Neural progenitor cell (in vitro differentiated cells): Measurements from ENCODE around the gene PUSL1. TPM values are rescaled to one million over a fixed set of nuclear protein-coding genes. Genes with fewer than 3 reads are reported as not detected.

Experiments used
- DNase-seq: peaks from one replicate; pipeline ENCODE4 v3.0.0-alpha.2; 2016; ENCODE audit warnings: low spot score
- H2AFZ ChIP-seq: fragments of 200-600 bp; sonication (generic); replicated peaks from 2 replicates; pipeline ENCODE4 v1.6.1; 2016; ENCODE audit warnings: antibody characterized with exemption
- H3F3A ChIP-seq: fragments of 200-600 bp; sonication (generic); 2 replicates; pipeline ENCODE4 v1.6.1; 2016; ENCODE audit warnings: antibody characterized with exemption, low read depth
- H3K27ac ChIP-seq: fragments of 200-600 bp; sonication (generic); 2 replicates; pipeline ENCODE4 v1.5.1; 2016; ENCODE audit warnings: mild to moderate bottlenecking
- H3K27me3 ChIP-seq: fragments of 200-600 bp; sonication (generic); 2 replicates; pipeline ENCODE4 v1.6.1; 2016; ENCODE audit warnings: mild to moderate bottlenecking, moderate library complexity
- H3K36me3 ChIP-seq: fragments of 200-600 bp; sonication (generic); 2 replicates; pipeline ENCODE4 v1.5.1; 2016
- H3K4me1 ChIP-seq: fragments of 200-600 bp; sonication (generic); 2 replicates; pipeline ENCODE4 v1.6.1; 2016; ENCODE audit warnings: mixed run types
- H3K4me2 ChIP-seq: fragments of 200-600 bp; sonication (generic); 2 replicates; pipeline ENCODE4 v1.6.1; 2016
- H3K4me3 ChIP-seq: fragments of 200-600 bp; sonication (generic); 2 replicates; pipeline ENCODE4 v1.5.1; 2016
- H3K79me2 ChIP-seq: fragments of 200-600 bp; sonication (generic); 2 replicates; pipeline ENCODE4 v1.6.1; 2016; ENCODE audit warnings: low read depth
- H3K9ac ChIP-seq: fragments of 200-600 bp; sonication (generic); 2 replicates; pipeline ENCODE4 v1.6.1; 2016
- H3K9me3 ChIP-seq: fragments of 200-600 bp; sonication (generic); 2 replicates; pipeline ENCODE4 v1.5.1; 2016; ENCODE audit warnings: low read depth
- H4K20me1 ChIP-seq: fragments of 200-600 bp; sonication (generic); 2 replicates; pipeline ENCODE4 v1.6.1; 2016; ENCODE audit warnings: low read depth
- H3K27ac Mint-ChIP-seq: 3 replicates; pipeline ENCODE4 v1.8.0; 2021; ENCODE audit warnings: mixed read lengths
- H3K27me3 Mint-ChIP-seq: 2 replicates; pipeline ENCODE4 v1.8.0; 2022; ENCODE audit warnings: low read depth, mild to moderate bottlenecking, inconsistent platforms, moderate library complexity, mixed read lengths; ENCODE audit not compliant: insufficient read depth
- H3K36me3 Mint-ChIP-seq: 3 replicates; pipeline ENCODE4 v1.8.0; 2021; ENCODE audit warnings: mixed read lengths
- H3K4me1 Mint-ChIP-seq: 3 replicates; pipeline ENCODE4 v1.8.0; 2021; ENCODE audit warnings: mixed read lengths
- H3K4me3 Mint-ChIP-seq: 3 replicates; pipeline ENCODE4 v1.8.0; 2021; ENCODE audit warnings: mild to moderate bottlenecking, moderate library complexity, mixed read lengths
- H3K9me3 Mint-ChIP-seq: 3 replicates; pipeline ENCODE4 v1.8.0; 2020; ENCODE audit warnings: mixed read lengths
- CTCF ChIP-seq: fragments of 200-600 bp; sonication (generic); IDR thresholded peaks from 2 replicates; pipeline ENCODE4 v1.5.1; 2017; ENCODE audit warnings: antibody characterized with exemption, mild to moderate bottlenecking
- EZH2 ChIP-seq: fragments of 200-600 bp; sonication (generic); IDR thresholded peaks from 2 replicates; pipeline ENCODE4 v1.6.1; 2017; ENCODE audit warnings: antibody characterized with exemption, mild to moderate bottlenecking, moderate library complexity
- EZH2phosphoT487 ChIP-seq: fragments of 200-600 bp; sonication (generic); IDR thresholded peaks from 2 replicates; pipeline ENCODE4 v1.6.1; 2017; ENCODE audit warnings: antibody characterized with exemption
- total RNA-seq: library from RNA; depleted of rRNA; stranded (reverse); fragments of >200 nt; gene quantifications from 2 replicates; pipeline ENCODE4 v1.2.3, GENCODE V29; 2015; ENCODE audit warnings: low replicate concordance

PUSL1 gene
- total RNA-seq, 1 donor from 2014 or later: 3.7 TPM

GRCh38 chr1:1357871-1358432 lies 49.6 kb downstream of the PUSL1 start:
- Mint-ChIP-seq H3K27ac (peak overlapping the region; percentile 57), H3K27me3 (peaks cover 19% of the 10 kb centered on the region), H3K36me3 (no peaks in the 10 kb centered on the region), H3K4me1 (peaks cover 44% of the 10 kb centered on the region), H3K4me3 (peak overlapping the region; percentile 64), H3K9me3 (no peaks in the 10 kb centered on the region)
- no peak overlapping the region for H3K9ac ChIP-seq
- DNase-seq: no peak
- H3K4me2 ChIP-seq: peak overlapping the region; percentile 59
- H2AFZ ChIP-seq: no peak overlapping the region
- peaks cover 63% of the 10 kb centered on the region for H3K4me1 ChIP-seq
- no peak overlapping the region for H3K27ac ChIP-seq
- no peaks in the 10 kb centered on the region for H3K9me3 ChIP-seq
- H3K36me3 ChIP-seq: no peaks in the 10 kb centered on the region
- no peak for TF ChIP-seq EZH2
- TF ChIP-seq CTCF: no peak
- TF ChIP-seq EZH2phosphoT487: no peak
- H3F3A ChIP-seq: peaks cover 61% of the 10 kb centered on the region
- H3K4me3 ChIP-seq: peak overlapping the region; percentile 5
- no peaks in the 10 kb centered on the region for H3K79me2 ChIP-seq
- H4K20me1 ChIP-seq: peaks cover 19% of the 10 kb centered on the region
- H3K27me3 ChIP-seq: peaks cover 33% of the 10 kb centered on the region

GRCh38 chr1:1358433-1359271 lies 50.3 kb downstream of the PUSL1 start, which contains the start of gene MXRA8:
MXRA8 (minus strand) TSS chr1:1358555; CDS start chr1:1358504, 51 bp downstream.
- peaks cover 44% of the 10 kb centered on the region for H3K4me1 Mint-ChIP-seq
- H3K4me3 Mint-ChIP-seq: peak within 1 kb of the TSS; percentile 76
- TF ChIP-seq EZH2phosphoT487 (no peak), EZH2 (no peak), CTCF (no peak)
- Histone ChIP-seq H3K9me3 (no peaks in the 10 kb centered on the region), H3F3A (peaks cover 54% of the 10 kb centered on the region), H3K4me2 (peak within 1 kb of the TSS; percentile 59), H3K27ac (no peak within 1 kb of the TSS), H4K20me1 (peaks cover 12% of the 10 kb centered on the region), H3K9ac (no peak within 1 kb of the TSS), H3K4me1 (peaks cover 60% of the 10 kb centered on the region), H3K79me2 (no peaks in the 10 kb centered on the region), H3K4me3 (peak within 1 kb of the TSS; percentile 5), H3K27me3 (peaks cover 29% of the 10 kb centered on the region), H3K36me3 (no peaks in the 10 kb centered on the region), H2AFZ (no peak within 1 kb of the TSS)
- H3K9me3 Mint-ChIP-seq: no peaks in the 10 kb centered on the region
- DNase-seq: peak; percentile 63
- peak within 1 kb of the TSS; percentile 95 for H3K27ac Mint-ChIP-seq
- H3K27me3 Mint-ChIP-seq: peaks cover 17% of the 10 kb centered on the region
- no peaks in the 10 kb centered on the region for H3K36me3 Mint-ChIP-seq

GRCh38 chr1:1359308-1359663 lies 50.9 kb downstream of the PUSL1 start:
- Mint-ChIP-seq H3K27me3 (peaks cover 12% of the 10 kb centered on the region), H3K4me3 (peak overlapping the region; percentile 76), H3K36me3 (no peaks in the 10 kb centered on the region), H3K27ac (peak overlapping the region; percentile 95), H3K9me3 (no peaks in the 10 kb centered on the region), H3K4me1 (peaks cover 41% of the 10 kb centered on the region)
- TF ChIP-seq EZH2phosphoT487 (no peak), EZH2 (no peak), CTCF (no peak)
- peaks cover 54% of the 10 kb centered on the region for H3K4me1 ChIP-seq
- H3K27me3 ChIP-seq: peaks cover 22% of the 10 kb centered on the region
- H4K20me1 ChIP-seq: peaks cover 6% of the 10 kb centered on the region
- H3K36me3 ChIP-seq: no peaks in the 10 kb centered on the region
- no peak for DNase-seq
- no peak overlapping the region for H3K27ac ChIP-seq
- H3F3A ChIP-seq: peaks cover 48% of the 10 kb centered on the region
- H3K9ac ChIP-seq: no peak overlapping the region
- no peaks in the 10 kb centered on the region for H3K9me3 ChIP-seq
- H2AFZ ChIP-seq: no peak overlapping the region
- H3K4me3 ChIP-seq: no peak overlapping the region
- no peaks in the 10 kb centered on the region for H3K79me2 ChIP-seq
- H3K4me2 ChIP-seq: no peak overlapping the region
